OCI-LY1 (cell line): Measurements from ENCODE around the gene MAP2K1.

ENCODE experiments used
- CTCF ChIP-seq: fragments of 200-600 bp; sonication (generic), shearing (Covaris generic); IDR thresholded peaks from 2 replicates; pipeline ENCODE4 v1.5.1; 2017; ENCODE audit warnings: mild to moderate bottlenecking, antibody characterized with exemption, low read length, moderate library complexity, mixed read lengths
- EZH2 ChIP-seq: fragments of 200-600 bp; sonication (generic), shearing (Covaris generic); IDR thresholded peaks from 2 replicates; pipeline ENCODE4 v1.8.0; 2017; ENCODE audit warnings: borderline replicate concordance, mixed run types, mild to moderate bottlenecking, antibody characterized with exemption, low read length, moderate library complexity, mixed read lengths

- TF ChIP-seq CTCF (no peak), EZH2 (no peak)
These were observed 24.5 kb downstream of the MAP2K1 start for GRCh38 chr15:66411190-66411589.
